OCI-LY1 (cell line): ENCODE results near the gene TBCD.

Experiments
- CTCF ChIP-seq: fragments of 200-600 bp; sonication (generic), shearing (Covaris generic); IDR thresholded peaks from 2 replicates; pipeline ENCODE4 v1.5.1; 2017; ENCODE audit warnings: mild to moderate bottlenecking, antibody characterized with exemption, low read length, moderate library complexity, mixed read lengths
- EZH2 ChIP-seq: fragments of 200-600 bp; sonication (generic), shearing (Covaris generic); IDR thresholded peaks from 2 replicates; pipeline ENCODE4 v1.8.0; 2017; ENCODE audit warnings: borderline replicate concordance, mixed run types, mild to moderate bottlenecking, antibody characterized with exemption, low read length, moderate library complexity, mixed read lengths

GRCh38 chr17:82866590-82867191, 114.8 kb downstream of the TBCD start:
- TF ChIP-seq EZH2 = no peak
- no peak for TF ChIP-seq CTCF
